HepG2 (cell line): Measurements from ENCODE around the gene DBNDD2. TPM values are rescaled to one million over a fixed set of nuclear protein-coding genes. Genes with fewer than 3 reads are reported as not detected.

ENCODE experiments used
- FIP1L1 ChIP-seq: fragments of 200-400 bp; formaldehyde crosslinking; IDR thresholded peaks from 2 replicates; pipeline ENCODE4 v1.6.1; 2018; ENCODE audit warnings: low read depth, mild to moderate bottlenecking, low read length, moderate library complexity, borderline replicate concordance; ENCODE audit not compliant: insufficient read depth
- HCFC1 ChIP-seq: fragments of 150-350 bp; IDR thresholded peaks from 2 replicates; pipeline ENCODE4 v1.6.1; 2014; ENCODE audit warnings: low read depth, low read length
- MBD4 ChIP-seq: IDR thresholded peaks from 2 replicates; pipeline ENCODE4 v1.6.1; 2012; ENCODE audit warnings: low read length, inconsistent platforms, borderline replicate concordance
- NR1H2 ChIP-seq: sonication (generic); formaldehyde crosslinking; IDR thresholded peaks from 2 replicates; pipeline ENCODE4 v1.8.1; 2022; ENCODE audit warnings: low read depth, missing genetic modification reagents, borderline replicate concordance
- PRMT3 ChIP-seq: sonication (generic); formaldehyde crosslinking; IDR thresholded peaks from 2 replicates; pipeline ENCODE4 v1.8.1; 2022; ENCODE audit warnings: low read depth, mild to moderate bottlenecking, moderate library complexity, missing genetic modification reagents, borderline replicate concordance
- SATB2 ChIP-seq: sonication (generic); formaldehyde crosslinking; IDR thresholded peaks from 2 replicates; pipeline ENCODE4 v1.5.0; 2020; ENCODE audit warnings: missing genetic modification reagents
- STAT5B ChIP-seq: sonication (generic); formaldehyde crosslinking; IDR thresholded peaks from 2 replicates; pipeline ENCODE4 v1.4.0; 2020; ENCODE audit warnings: missing genetic modification reagents
- ZNF235 ChIP-seq: sonication (generic); formaldehyde crosslinking; IDR thresholded peaks from 2 replicates; pipeline ENCODE4 v1.8.1; 2023; ENCODE audit warnings: mild to moderate bottlenecking, missing genetic modification reagents, borderline replicate concordance
- ZNF644 ChIP-seq: IDR thresholded peaks from 2 replicates; pipeline ENCODE4 v1.6.1; 2016; ENCODE audit warnings: low read depth
- ZNF703 ChIP-seq: sonication (generic); formaldehyde crosslinking; IDR thresholded peaks from 2 replicates; pipeline ENCODE4 v1.5.1; 2020; ENCODE audit warnings: missing genetic modification reagents, mild to moderate bottlenecking, moderate library complexity, borderline replicate concordance
- ZSCAN25 ChIP-seq: sonication (generic); formaldehyde crosslinking; IDR thresholded peaks from 2 replicates; pipeline ENCODE4 v1.8.0; 2022; ENCODE audit warnings: mild to moderate bottlenecking, missing genetic modification reagents
- polyA plus RNA-seq, 8 experiments: library from polyadenylated mRNA; depleted of rRNA in 3 of 8; stranded (reverse) in 7 of 8; unstranded in 1 of 8; fragments of >200 nt; fragmentation: Illumina TruSeq in 4 of 8; extraction: Trizol in 4 of 8; gene quantifications; 2 replicates each; pipeline versions ENCODE4 v1.2.1 to v1.2.3, GENCODE V29; 2011 to 2016; ENCODE audit warnings: low read depth in 4 of 8, missing spikeins in 1 of 8, mixed read lengths in 1 of 8; ENCODE audit not compliant: insufficient read depth in 1 of 8
- total RNA-seq, 5 experiments: library from RNA; depleted of rRNA; stranded (reverse); fragments of >200 nt; fragmentation: Illumina TruSeq; extraction: Trizol; gene quantifications; 2 replicates each; pipeline ENCODE4 v1.2.3, GENCODE V29; 2016; ENCODE audit warnings: low read depth in 1 of 5
- TF ChIP-seq, protein P1 (sequence below): sonication (generic); formaldehyde crosslinking; IDR thresholded peaks from 2 replicates; pipeline ENCODE4 v1.4.0; 2020; ENCODE audit warnings: missing genetic modification reagents; ENCODE audit errors: not compliant biosample characterization
- TF ChIP-seq, protein P2 (sequence below): sonication (generic); formaldehyde crosslinking; IDR thresholded peaks from 2 replicates; pipeline ENCODE4 v1.9.0; 2021; ENCODE audit warnings: mild to moderate bottlenecking, missing genetic modification reagents
- TF ChIP-seq, protein P3 (sequence below): sonication (generic); formaldehyde crosslinking; conservative IDR thresholded peaks from 2 replicates; pipeline ENCODE4 v1.5.0; 2020; ENCODE audit warnings: missing genetic modification reagents
- TF ChIP-seq, protein P4 (sequence below): IDR thresholded peaks from 2 replicates; pipeline ENCODE4 v1.6.1; 2016; ENCODE audit warnings: control low read depth
- TF ChIP-seq, protein P5 (sequence below): sonication (generic); formaldehyde crosslinking; IDR thresholded peaks from 2 replicates; pipeline ENCODE4 v1.4.0; 2020; ENCODE audit warnings: missing genetic modification reagents, borderline replicate concordance

DBNDD2 gene
- total and polyA plus RNA-seq, 2 of the 13 experiments (the other 11 are each of a cell fraction or from before 2014, with no cell fraction given) = 16.7 to 47.6 TPM

DNA sequence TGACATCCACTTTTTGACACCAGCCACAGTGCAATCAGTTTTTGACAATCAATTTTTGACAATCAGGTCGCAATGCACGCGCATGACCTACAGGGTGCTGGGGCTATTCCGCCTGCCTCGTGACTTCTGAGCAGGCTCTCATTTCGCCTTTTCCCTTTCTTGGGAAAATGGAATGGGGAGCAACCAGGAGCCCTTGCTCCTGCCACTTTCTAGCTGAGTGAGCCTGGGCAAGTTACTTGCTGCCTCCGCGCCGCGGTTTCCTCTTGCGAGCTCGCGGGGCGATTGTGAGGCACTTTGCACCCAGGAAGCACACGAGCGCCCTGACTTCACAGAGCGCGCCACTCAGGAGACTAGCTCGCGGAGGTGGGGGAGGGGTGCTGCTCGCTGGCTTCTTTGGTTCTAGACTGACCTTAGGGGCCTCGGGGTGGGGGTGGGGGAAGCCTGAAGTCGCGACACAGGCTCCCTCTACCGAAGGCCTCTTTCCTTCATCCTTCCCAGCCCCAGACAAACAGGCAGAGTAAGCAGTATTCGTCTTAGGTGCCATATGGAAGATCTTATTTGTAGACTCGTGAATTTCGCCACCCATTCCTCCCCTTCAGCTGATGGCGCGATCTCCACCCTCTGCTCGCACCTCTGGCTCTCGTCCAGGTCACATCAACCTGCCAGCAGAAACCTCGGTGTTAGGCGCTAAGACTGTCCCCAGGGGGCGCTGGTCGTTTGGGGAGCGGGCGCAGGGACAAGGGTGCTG, 34.6 kb upstream of the DBNDD2 start (continued):
- TF ChIP-seq ZNF235 (CRISPR knock-in tag) (no peak), HCFC1 (0 out of 2 replicates have a peak, but pooled peaks have one; percentile 30), STAT5B (no peak), FIP1L1 (no peak), PRMT3 (CRISPR knock-in tag) (no peak), ZNF703 (CRISPR knock-in tag) (no peak), SATB2 (CRISPR knock-in tag) (no peak), ZNF644 (CRISPR knock-in tag) (no peak), MBD4 (no peak), ZSCAN25 (CRISPR knock-in tag) (no peak), NR1H2 (CRISPR knock-in tag) (no peak)
- TF ChIP-seq, protein P1, sequence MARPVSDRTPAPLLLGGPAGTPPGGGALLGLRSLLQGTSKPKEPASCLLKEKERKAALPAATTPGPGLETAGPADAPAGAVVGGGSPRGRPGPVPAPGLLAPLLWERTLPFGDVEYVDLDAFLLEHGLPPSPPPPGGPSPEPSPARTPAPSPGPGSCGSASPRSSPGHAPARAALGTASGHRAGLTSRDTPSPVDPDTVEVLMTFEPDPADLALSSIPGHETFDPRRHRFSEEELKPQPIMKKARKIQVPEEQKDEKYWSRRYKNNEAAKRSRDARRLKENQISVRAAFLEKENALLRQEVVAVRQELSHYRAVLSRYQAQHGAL (CRISPR knock-in tag) = no peak
- TF ChIP-seq, protein P2, sequence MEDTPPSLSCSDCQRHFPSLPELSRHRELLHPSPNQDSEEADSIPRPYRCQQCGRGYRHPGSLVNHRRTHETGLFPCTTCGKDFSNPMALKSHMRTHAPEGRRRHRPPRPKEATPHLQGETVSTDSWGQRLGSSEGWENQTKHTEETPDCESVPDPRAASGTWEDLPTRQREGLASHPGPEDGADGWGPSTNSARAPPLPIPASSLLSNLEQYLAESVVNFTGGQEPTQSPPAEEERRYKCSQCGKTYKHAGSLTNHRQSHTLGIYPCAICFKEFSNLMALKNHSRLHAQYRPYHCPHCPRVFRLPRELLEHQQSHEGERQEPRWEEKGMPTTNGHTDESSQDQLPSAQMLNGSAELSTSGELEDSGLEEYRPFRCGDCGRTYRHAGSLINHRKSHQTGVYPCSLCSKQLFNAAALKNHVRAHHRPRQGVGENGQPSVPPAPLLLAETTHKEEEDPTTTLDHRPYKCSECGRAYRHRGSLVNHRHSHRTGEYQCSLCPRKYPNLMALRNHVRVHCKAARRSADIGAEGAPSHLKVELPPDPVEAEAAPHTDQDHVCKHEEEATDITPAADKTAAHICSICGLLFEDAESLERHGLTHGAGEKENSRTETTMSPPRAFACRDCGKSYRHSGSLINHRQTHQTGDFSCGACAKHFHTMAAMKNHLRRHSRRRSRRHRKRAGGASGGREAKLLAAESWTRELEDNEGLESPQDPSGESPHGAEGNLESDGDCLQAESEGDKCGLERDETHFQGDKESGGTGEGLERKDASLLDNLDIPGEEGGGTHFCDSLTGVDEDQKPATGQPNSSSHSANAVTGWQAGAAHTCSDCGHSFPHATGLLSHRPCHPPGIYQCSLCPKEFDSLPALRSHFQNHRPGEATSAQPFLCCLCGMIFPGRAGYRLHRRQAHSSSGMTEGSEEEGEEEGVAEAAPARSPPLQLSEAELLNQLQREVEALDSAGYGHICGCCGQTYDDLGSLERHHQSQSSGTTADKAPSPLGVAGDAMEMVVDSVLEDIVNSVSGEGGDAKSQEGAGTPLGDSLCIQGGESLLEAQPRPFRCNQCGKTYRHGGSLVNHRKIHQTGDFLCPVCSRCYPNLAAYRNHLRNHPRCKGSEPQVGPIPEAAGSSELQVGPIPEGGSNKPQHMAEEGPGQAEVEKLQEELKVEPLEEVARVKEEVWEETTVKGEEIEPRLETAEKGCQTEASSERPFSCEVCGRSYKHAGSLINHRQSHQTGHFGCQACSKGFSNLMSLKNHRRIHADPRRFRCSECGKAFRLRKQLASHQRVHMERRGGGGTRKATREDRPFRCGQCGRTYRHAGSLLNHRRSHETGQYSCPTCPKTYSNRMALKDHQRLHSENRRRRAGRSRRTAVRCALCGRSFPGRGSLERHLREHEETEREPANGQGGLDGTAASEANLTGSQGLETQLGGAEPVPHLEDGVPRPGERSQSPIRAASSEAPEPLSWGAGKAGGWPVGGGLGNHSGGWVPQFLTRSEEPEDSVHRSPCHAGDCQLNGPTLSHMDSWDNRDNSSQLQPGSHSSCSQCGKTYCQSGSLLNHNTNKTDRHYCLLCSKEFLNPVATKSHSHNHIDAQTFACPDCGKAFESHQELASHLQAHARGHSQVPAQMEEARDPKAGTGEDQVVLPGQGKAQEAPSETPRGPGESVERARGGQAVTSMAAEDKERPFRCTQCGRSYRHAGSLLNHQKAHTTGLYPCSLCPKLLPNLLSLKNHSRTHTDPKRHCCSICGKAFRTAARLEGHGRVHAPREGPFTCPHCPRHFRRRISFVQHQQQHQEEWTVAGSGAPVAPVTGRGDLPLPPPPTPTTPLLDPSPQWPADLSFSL (CRISPR knock-in tag) = no peak
- TF ChIP-seq, protein P3, sequence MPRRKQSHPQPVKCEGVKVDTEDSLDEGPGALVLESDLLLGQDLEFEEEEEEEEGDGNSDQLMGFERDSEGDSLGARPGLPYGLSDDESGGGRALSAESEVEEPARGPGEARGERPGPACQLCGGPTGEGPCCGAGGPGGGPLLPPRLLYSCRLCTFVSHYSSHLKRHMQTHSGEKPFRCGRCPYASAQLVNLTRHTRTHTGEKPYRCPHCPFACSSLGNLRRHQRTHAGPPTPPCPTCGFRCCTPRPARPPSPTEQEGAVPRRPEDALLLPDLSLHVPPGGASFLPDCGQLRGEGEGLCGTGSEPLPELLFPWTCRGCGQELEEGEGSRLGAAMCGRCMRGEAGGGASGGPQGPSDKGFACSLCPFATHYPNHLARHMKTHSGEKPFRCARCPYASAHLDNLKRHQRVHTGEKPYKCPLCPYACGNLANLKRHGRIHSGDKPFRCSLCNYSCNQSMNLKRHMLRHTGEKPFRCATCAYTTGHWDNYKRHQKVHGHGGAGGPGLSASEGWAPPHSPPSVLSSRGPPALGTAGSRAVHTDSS (CRISPR knock-in tag) = no peak
- TF ChIP-seq, protein P4, sequence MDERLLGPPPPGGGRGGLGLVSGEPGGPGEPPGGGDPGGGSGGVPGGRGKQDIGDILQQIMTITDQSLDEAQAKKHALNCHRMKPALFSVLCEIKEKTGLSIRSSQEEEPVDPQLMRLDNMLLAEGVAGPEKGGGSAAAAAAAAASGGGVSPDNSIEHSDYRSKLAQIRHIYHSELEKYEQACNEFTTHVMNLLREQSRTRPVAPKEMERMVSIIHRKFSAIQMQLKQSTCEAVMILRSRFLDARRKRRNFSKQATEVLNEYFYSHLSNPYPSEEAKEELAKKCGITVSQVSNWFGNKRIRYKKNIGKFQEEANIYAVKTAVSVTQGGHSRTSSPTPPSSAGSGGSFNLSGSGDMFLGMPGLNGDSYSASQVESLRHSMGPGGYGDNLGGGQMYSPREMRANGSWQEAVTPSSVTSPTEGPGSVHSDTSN (CRISPR knock-in tag) = no peak
- TF ChIP-seq, protein P5, sequence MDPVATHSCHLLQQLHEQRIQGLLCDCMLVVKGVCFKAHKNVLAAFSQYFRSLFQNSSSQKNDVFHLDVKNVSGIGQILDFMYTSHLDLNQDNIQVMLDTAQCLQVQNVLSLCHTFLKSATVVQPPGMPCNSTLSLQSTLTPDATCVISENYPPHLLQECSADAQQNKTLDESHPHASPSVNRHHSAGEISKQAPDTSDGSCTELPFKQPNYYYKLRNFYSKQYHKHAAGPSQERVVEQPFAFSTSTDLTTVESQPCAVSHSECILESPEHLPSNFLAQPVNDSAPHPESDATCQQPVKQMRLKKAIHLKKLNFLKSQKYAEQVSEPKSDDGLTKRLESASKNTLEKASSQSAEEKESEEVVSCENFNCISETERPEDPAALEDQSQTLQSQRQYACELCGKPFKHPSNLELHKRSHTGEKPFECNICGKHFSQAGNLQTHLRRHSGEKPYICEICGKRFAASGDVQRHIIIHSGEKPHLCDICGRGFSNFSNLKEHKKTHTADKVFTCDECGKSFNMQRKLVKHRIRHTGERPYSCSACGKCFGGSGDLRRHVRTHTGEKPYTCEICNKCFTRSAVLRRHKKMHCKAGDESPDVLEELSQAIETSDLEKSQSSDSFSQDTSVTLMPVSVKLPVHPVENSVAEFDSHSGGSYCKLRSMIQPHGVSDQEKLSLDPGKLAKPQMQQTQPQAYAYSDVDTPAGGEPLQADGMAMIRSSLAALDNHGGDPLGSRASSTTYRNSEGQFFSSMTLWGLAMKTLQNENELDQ (CRISPR knock-in tag) = no peak
